Adipocyte (in vitro differentiated cells): ENCODE results near the gene KCNJ5.

Experiments
- DNase-seq: peaks from one replicate; pipeline ENCODE4 v3.0.0-alpha.2; 2015; ENCODE audit warnings: low read depth
- H3K27me3 ChIP-seq: replicated peaks from 2 replicates; pipeline ENCODE4 v1.7.0; 2013; ENCODE audit warnings: mild to moderate bottlenecking, low read length, moderate library complexity; ENCODE audit not compliant: control insufficient read depth, insufficient read depth
- H3K36me3 ChIP-seq: 2 replicates; pipeline ENCODE4 v1.7.0; 2013; ENCODE audit warnings: low read length, mild to moderate bottlenecking, moderate library complexity; ENCODE audit not compliant: control insufficient read depth, insufficient read depth, severe bottlenecking
- H3K4me1 ChIP-seq: 2 replicates; pipeline ENCODE4 v1.7.0; 2013; ENCODE audit warnings: mild to moderate bottlenecking, low read length, moderate library complexity; ENCODE audit not compliant: control insufficient read depth, insufficient read depth
- H3K4me3 ChIP-seq: 2 replicates; pipeline ENCODE4 v1.7.0; 2013; ENCODE audit warnings: mild to moderate bottlenecking, low read length, moderate library complexity
- H3K9ac ChIP-seq: 2 replicates; pipeline ENCODE4 v1.7.0; 2013; ENCODE audit warnings: mild to moderate bottlenecking, low read length, moderate library complexity
- H3K9me3 ChIP-seq: 2 replicates; pipeline ENCODE4 v1.7.0; 2013; ENCODE audit warnings: mild to moderate bottlenecking, low read length, moderate library complexity; ENCODE audit not compliant: control insufficient read depth

The KCNJ5 gene

GRCh38 chr11:128937480-128937879 lies 46.3 kb downstream of the KCNJ5 start:
- DNase-seq, result no peak
- no peaks in the 10 kb centered on the region for H3K4me1 ChIP-seq
- H3K36me3 ChIP-seq, result no peaks in the 10 kb centered on the region
- H3K4me3 ChIP-seq, result no peak overlapping the region
- H3K9ac ChIP-seq, result no peak overlapping the region
- H3K27me3 ChIP-seq, result peaks cover 42% of the 10 kb centered on the region
- H3K9me3 ChIP-seq, result peaks cover 4% of the 10 kb centered on the region

- H3K36me3 ChIP-seq, result no peaks in the 10 kb centered on the region
- H3K4me3 ChIP-seq, result no peak overlapping the region
- no peak overlapping the region for H3K9ac ChIP-seq
Observed at GRCh38 chr11:128938156-128938885, 47.2 kb downstream of the KCNJ5 start.

DNA sequence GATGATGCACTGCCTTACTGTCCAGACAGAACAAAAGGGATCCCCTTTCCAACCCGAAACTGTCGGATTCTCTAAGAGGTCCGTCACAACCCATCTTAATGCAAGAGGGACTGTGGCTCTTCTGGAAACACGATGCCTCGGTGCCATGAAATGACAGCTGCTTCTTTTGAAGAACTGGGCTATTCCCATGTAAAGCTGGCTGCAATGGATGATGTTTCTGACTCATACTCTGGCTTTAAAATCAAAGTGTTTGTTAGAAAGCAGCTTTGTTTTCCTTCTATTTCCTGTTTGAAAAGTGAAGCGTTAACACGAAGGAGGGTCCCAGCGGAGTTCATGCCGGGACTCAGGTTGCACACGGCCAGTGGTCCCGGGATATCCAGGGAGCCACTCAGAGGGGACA lies 48.4 kb downstream of the KCNJ5 start:
- peaks cover 55% of the 10 kb centered on the region for H3K27me3 ChIP-seq
- no peaks in the 10 kb centered on the region for H3K9me3 ChIP-seq
- peaks cover 7% of the 10 kb centered on the region for H3K4me1 ChIP-seq
- no peak overlapping the region for H3K9ac ChIP-seq
- no peaks in the 10 kb centered on the region for H3K36me3 ChIP-seq
- no peak overlapping the region for H3K4me3 ChIP-seq
- DNase-seq, result no peak

More at GRCh38 chr11:128938156-128938885, 47.2 kb downstream of the KCNJ5 start:
- no peak for DNase-seq
- peaks cover 50% of the 10 kb centered on the region for H3K27me3 ChIP-seq
- H3K9me3 ChIP-seq, result peaks cover 4% of the 10 kb centered on the region
- H3K4me1 ChIP-seq, result peaks cover 5% of the 10 kb centered on the region

DNA sequence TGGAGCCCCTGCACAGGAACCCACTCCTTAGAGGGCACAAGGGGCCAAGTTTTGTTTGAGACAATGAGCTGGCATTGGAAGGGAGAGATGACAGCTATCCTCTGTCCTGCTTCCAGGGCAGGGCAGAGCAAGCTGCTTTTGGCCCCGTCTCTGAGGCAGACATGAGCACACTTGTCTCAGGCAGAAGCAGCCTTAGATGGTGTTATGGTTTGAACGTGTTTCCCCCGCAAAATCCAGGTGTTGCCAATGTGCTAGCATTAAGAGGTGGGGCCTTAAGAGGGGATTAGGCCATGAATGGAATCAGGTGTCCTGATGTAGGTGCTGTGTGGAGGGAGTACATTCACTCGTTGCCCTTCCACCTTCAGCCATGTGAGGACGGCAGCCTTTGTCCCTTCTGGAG lies 49.0 kb downstream of the KCNJ5 start:
- Histone ChIP-seq H3K36me3 (no peaks in the 10 kb centered on the region), H3K9ac (no peak overlapping the region), H3K4me1 (peaks cover 7% of the 10 kb centered on the region)

DNA sequence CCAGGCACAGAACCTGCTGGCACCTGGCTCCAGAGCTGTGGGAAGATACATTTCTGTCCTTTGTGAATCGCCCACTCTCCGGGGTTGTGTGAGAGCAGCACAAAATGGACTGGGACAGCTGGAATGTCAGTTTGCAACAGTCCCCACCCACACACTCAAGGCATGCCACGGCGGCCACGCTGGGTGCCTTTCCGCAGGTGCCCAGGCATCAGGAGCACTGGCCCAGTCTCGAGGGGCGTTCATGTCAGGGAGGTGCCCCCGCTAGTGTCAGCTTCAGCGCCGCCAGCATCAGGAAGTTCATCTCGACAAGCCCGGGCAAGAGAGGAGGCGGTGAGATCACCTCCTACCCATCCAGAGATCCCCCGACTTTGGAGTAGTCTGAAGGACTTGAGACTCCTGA lies 49.4 kb downstream of the KCNJ5 start:
- no peak overlapping the region for H3K4me3 ChIP-seq
- no peaks in the 10 kb centered on the region for H3K36me3 ChIP-seq
- no peak for DNase-seq
- peaks cover 7% of the 10 kb centered on the region for H3K4me1 ChIP-seq
- H3K9me3 ChIP-seq, result no peaks in the 10 kb centered on the region
- H3K9ac ChIP-seq, result no peak overlapping the region
- H3K27me3 ChIP-seq, result peaks cover 60% of the 10 kb centered on the region

More for the DNA sequence above, 49.0 kb downstream of the KCNJ5 start:
- Histone ChIP-seq H3K4me3 (no peak overlapping the region), H3K27me3 (peaks cover 60% of the 10 kb centered on the region), H3K9me3 (no peaks in the 10 kb centered on the region)
- no peak for DNase-seq

DNA sequence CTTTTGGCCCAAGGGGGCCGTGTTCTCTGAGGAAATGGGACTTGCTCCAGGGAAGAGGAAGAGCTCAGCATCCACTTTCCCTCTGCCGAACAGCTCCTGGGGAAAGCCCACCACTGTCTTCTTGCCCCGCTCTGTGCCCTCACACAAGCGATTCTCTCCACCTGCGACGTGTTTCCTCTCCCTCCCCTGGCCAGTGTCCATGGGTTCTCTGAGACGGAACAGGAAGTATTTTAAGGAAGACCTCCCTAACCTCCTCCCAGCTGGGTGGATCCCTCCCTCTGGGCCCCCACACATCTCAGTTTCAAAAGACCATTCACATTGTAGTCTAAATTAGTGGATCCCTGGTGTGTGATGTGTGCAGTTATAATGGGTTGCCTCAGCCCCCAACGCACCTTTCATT lies 50.0 kb downstream of the KCNJ5 start:
- no peak for DNase-seq

DNA sequence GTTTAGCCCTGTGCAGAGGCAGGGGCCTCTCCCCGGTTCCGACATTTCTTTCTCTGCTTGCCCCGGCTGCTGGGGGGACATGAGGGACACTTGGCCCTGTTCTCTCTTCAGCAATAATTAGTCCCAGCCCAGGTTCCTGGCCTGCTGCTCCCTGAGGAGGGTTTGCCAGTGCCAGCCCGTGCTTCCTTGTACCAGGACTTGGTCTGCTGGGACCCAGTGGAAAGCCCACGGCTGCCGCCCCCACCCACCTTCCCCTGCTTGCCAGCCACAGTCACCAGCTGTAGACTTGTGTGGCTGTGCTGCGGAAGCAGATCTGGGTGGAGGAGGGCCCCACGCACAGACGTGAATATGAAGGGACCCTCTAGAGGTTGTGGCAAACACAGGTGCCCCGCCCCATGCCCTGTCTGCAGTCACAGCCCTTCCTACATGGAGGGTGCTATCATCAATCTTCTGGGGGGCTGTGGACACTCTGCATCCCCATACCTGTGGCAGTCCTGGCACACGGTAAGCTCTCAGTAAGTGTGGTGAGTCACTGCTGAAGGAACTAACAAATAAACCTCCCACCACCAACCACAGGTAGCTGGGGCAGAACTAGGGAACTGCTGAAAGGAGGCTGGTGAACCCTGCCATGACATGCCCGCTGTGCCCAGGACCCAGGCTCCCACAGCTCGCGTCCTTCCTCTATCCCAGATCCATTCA lies 50.6 kb downstream of the KCNJ5 start:
- Histone ChIP-seq H3K36me3 (no peaks in the 10 kb centered on the region), H3K27me3 (peaks cover 60% of the 10 kb centered on the region)
- no peak for DNase-seq

More for the DNA sequence above, 50.0 kb downstream of the KCNJ5 start:
- no peaks in the 10 kb centered on the region for H3K36me3 ChIP-seq
- peaks cover 7% of the 10 kb centered on the region for H3K4me1 ChIP-seq
- no peak overlapping the region for H3K4me3 ChIP-seq
- peaks cover 60% of the 10 kb centered on the region for H3K27me3 ChIP-seq
- H3K9me3 ChIP-seq, result no peaks in the 10 kb centered on the region
- no peak overlapping the region for H3K9ac ChIP-seq

GRCh38 chr11:128942272-128942612 lies 51.1 kb downstream of the KCNJ5 start:
- Histone ChIP-seq H3K9me3 (no peaks in the 10 kb centered on the region), H3K36me3 (no peaks in the 10 kb centered on the region), H3K4me3 (no peak overlapping the region), H3K9ac (no peak overlapping the region), H3K27me3 (peaks cover 60% of the 10 kb centered on the region), H3K4me1 (peaks cover 7% of the 10 kb centered on the region)
- no peak for DNase-seq

More for the DNA sequence above, 50.6 kb downstream of the KCNJ5 start:
- Histone ChIP-seq H3K9me3 (no peaks in the 10 kb centered on the region), H3K4me1 (peaks cover 7% of the 10 kb centered on the region), H3K4me3 (no peak overlapping the region), H3K9ac (no peak overlapping the region)

DNA sequence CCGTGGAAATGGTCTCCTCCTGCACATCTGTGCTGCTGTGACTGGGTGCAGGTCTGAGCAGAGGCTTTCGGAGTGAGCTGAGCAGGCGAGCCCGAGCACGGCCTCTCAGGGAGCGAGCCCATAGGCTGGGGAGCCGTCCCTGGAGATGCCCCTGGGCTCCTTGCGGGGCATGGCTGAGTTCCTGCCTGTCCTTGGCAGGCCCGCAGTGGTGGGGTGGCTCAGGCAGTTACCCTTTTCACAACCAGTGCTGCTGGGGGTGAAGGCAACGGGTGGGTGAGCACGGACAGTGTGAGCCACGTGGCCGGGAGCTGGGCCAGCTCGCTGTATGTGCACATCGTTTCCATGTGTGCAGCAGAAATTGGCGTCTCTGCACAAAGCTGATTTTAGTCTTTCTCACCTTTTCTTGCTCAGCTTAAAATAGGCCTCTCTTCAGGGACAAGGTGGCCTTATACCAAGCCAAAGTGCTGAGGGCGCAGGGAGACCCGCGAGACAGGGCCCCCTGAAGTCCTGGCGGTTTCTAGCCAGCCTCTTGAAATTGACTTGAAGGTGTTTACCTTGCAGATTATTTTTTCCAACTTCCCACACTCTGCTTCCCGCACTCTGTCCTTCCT lies 51.8 kb downstream of the KCNJ5 start, which contains the start of gene TP53AIP1:
TSS of gene TP53AIP1 (minus strand) at position 55 of the 611 bp plus-strand sequence. CDS start 5,053 bp downstream, outside the sequence.
- H3K27me3 ChIP-seq, result peaks cover 57% of the 10 kb centered on the region
- peaks cover 7% of the 10 kb centered on the region for H3K4me1 ChIP-seq
- DNase-seq, result no peak
- H3K9ac ChIP-seq, result no peak within 1 kb of the TSS
- no peaks in the 10 kb centered on the region for H3K9me3 ChIP-seq
- H3K4me3 ChIP-seq, result no peak within 1 kb of the TSS
- H3K36me3 ChIP-seq, result no peaks in the 10 kb centered on the region

- Histone ChIP-seq H3K4me1 (peaks cover 7% of the 10 kb centered on the region), H3K9ac (no peak overlapping the region), H3K36me3 (no peaks in the 10 kb centered on the region), H3K4me3 (no peak overlapping the region), H3K9me3 (no peaks in the 10 kb centered on the region), H3K27me3 (peaks cover 59% of the 10 kb centered on the region)
- no peak for DNase-seq
Observed at GRCh38 chr11:128943428-128943976, 52.3 kb downstream of the KCNJ5 start.

- Histone ChIP-seq H3K27me3 (peaks cover 39% of the 10 kb centered on the region), H3K9me3 (no peaks in the 10 kb centered on the region), H3K9ac (no peak overlapping the region), H3K4me1 (peaks cover 11% of the 10 kb centered on the region), H3K4me3 (no peak overlapping the region), H3K36me3 (no peaks in the 10 kb centered on the region)
- no peak for DNase-seq
Observed at GRCh38 chr11:128946648-128947047, 55.5 kb downstream of the KCNJ5 start.
